Trophoblast cell (in vitro differentiated cells and primary cell): ENCODE data around the gene CHGA.

Source experiments
- DNase-seq, 2 donors: peaks; one replicate each; pipeline ENCODE4 v3.0.0-alpha.2; 2016
- H2AFZ ChIP-seq: 2 replicates; pipeline ENCODE4 v1.6.1; 2013; ENCODE audit warnings: low read length, moderate library complexity, mild to moderate bottlenecking; ENCODE audit not compliant: insufficient read depth, poor library complexity
- H2AK5ac ChIP-seq: 2 replicates; pipeline ENCODE4 v1.6.1; 2013; ENCODE audit warnings: mild to moderate bottlenecking, low read length
- H2BK120ac ChIP-seq: 2 replicates; pipeline ENCODE4 v1.6.1; 2013; ENCODE audit warnings: low read length, mild to moderate bottlenecking, moderate library complexity; ENCODE audit not compliant: insufficient read depth, poor library complexity
- H2BK12ac ChIP-seq: 2 replicates; pipeline ENCODE4 v1.6.1; 2013; ENCODE audit warnings: mild to moderate bottlenecking, low read length, moderate library complexity
- H2BK5ac ChIP-seq: 2 replicates; pipeline ENCODE4 v1.6.1; 2013; ENCODE audit warnings: low read length, low read depth, moderate library complexity, mild to moderate bottlenecking; ENCODE audit not compliant: poor library complexity
- H3K14ac ChIP-seq: 2 replicates; pipeline ENCODE4 v1.6.1; 2013; ENCODE audit warnings: mild to moderate bottlenecking, low read length
- H3K18ac ChIP-seq: 2 replicates; pipeline ENCODE4 v1.6.1; 2013; ENCODE audit warnings: mild to moderate bottlenecking, low read length
- H3K23ac ChIP-seq: 2 replicates; pipeline ENCODE4 v1.6.1; 2013; ENCODE audit warnings: low read length
- H3K27ac ChIP-seq: 2 replicates; pipeline ENCODE4 v1.5.1; 2013; ENCODE audit warnings: low read depth, mild to moderate bottlenecking, inconsistent platforms, low read length, moderate library complexity
- H3K27me3 ChIP-seq: 2 replicates; pipeline ENCODE4 v1.6.1; 2013; ENCODE audit warnings: inconsistent platforms, mild to moderate bottlenecking, low read length, moderate library complexity; ENCODE audit not compliant: insufficient read depth
- H3K36me3 ChIP-seq, 2 experiments: 1 replicate in 1 of 2; 2 replicates in 1 of 2; pipeline ENCODE4 v1.6.1; 2013; ENCODE audit warnings: low read length in 2 of 2, mild to moderate bottlenecking in 2 of 2, moderate library complexity in 1 of 2; ENCODE audit not compliant: insufficient read depth in 2 of 2, control insufficient read depth in 1 of 2
- H3K4ac ChIP-seq: 2 replicates; pipeline ENCODE4 v1.6.1; 2013; ENCODE audit warnings: low read depth, mild to moderate bottlenecking, low read length, moderate library complexity
- H3K4me1 ChIP-seq, 2 experiments: 1 replicate in 1 of 2; 2 replicates in 1 of 2; pipeline ENCODE4 v1.6.1; 2013; ENCODE audit warnings: low read length in 2 of 2, mild to moderate bottlenecking in 2 of 2, moderate library complexity in 1 of 2; ENCODE audit not compliant: insufficient read depth in 2 of 2, control insufficient read depth in 1 of 2
- H3K4me2 ChIP-seq: 2 replicates; pipeline ENCODE4 v1.6.1; 2013; ENCODE audit warnings: inconsistent platforms, mild to moderate bottlenecking, low read length, moderate library complexity
- H3K4me3 ChIP-seq: 2 replicates; pipeline ENCODE4 v1.5.1; 2013; ENCODE audit warnings: mild to moderate bottlenecking, low read depth, low read length, inconsistent platforms
- H3K79me1 ChIP-seq: one replicate; pipeline ENCODE4 v1.6.1; 2013; ENCODE audit warnings: low read length
- H3K79me2 ChIP-seq: 2 replicates; pipeline ENCODE4 v1.6.1; 2013; ENCODE audit warnings: low read length, mild to moderate bottlenecking; ENCODE audit not compliant: control insufficient read depth, insufficient read depth, poor library complexity
- H3K9ac ChIP-seq: 2 replicates; pipeline ENCODE4 v1.6.1; 2013; ENCODE audit warnings: mild to moderate bottlenecking, low read length
- H3K9me3 ChIP-seq: 2 replicates; pipeline ENCODE4 v1.6.1; 2013; ENCODE audit warnings: low read depth, mild to moderate bottlenecking, control low read depth, inconsistent platforms, low read length; ENCODE audit not compliant: insufficient read depth
- H4K12ac ChIP-seq: 2 replicates; pipeline ENCODE4 v1.6.1; 2013; ENCODE audit warnings: low read depth, mild to moderate bottlenecking, low read length, moderate library complexity
- H4K8ac ChIP-seq: 2 replicates; pipeline ENCODE4 v1.6.1; 2013; ENCODE audit warnings: low read depth, mild to moderate bottlenecking, low read length, moderate library complexity
- H4K91ac ChIP-seq: one replicate; pipeline ENCODE4 v1.6.1; 2013; ENCODE audit warnings: low read depth, mild to moderate bottlenecking, low read length, moderate library complexity
- WGBS: extraction: QIAGEN DNeasy Blood & Tissue Kit; methylation state at CpG from one replicate; pipeline ENCODE4 v1.1.7; 2013; ENCODE audit warnings: missing lambda C conversion rate; ENCODE audit not compliant: insufficient read length, insufficient coverage; ENCODE audit errors: extremely low coverage; 5-methylcytosine and 5-hydroxymethylcytosine counted together

The CHGA gene

DNA sequence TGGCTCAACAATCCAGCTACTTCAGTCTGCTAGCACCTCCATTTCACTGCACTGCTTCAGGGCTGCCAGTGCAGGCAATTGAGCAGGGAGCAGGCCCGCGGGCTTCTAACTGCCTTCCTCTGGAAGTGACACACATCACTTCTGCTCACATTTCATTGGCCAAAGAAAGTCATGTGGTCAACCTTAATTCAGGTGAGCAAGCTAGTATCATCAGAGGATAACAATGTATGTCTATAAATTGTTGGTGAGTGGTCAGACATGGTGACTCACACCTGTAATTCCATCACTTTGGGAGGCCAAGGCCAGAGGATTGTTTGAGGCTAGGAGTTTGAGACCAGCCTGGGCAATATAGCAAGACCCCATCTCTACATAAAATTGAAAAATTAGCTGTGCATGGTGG is 22.3 kb upstream of the CHGA start:
- H3K9ac ChIP-seq, result no peak overlapping the region
- H4K8ac ChIP-seq, result no peak overlapping the region
- H2AK5ac ChIP-seq, result no peak overlapping the region
- H4K91ac ChIP-seq, result no peak overlapping the region
- no peaks in the 10 kb centered on the region for H3K27me3 ChIP-seq
- H2BK12ac ChIP-seq, result no peak overlapping the region
- no peaks in the 10 kb centered on the region for H3K9me3 ChIP-seq
- H2BK5ac ChIP-seq, result no peak overlapping the region
- DNase-seq, result no peak
- H3K4me3 ChIP-seq, result no peak overlapping the region
- no CpG with 5 or more reads among the region's 2 CpGs for WGBS
- H3K4me2 ChIP-seq, result no peak overlapping the region
- no peaks in the 10 kb centered on the region for H3K36me3 ChIP-seq
- H3K14ac ChIP-seq, result no peak overlapping the region
- H3K4me1 ChIP-seq, result no peaks in the 10 kb centered on the region
- H3K79me2 ChIP-seq, result no peaks in the 10 kb centered on the region
- H3K23ac ChIP-seq, result no peak overlapping the region
- no peak overlapping the region for H2BK120ac ChIP-seq
- H3K18ac ChIP-seq, result no peak overlapping the region
- no peak overlapping the region for H4K12ac ChIP-seq
- H2AFZ ChIP-seq, result no peak overlapping the region
- no peak overlapping the region for H3K4ac ChIP-seq
- no peak overlapping the region for H3K27ac ChIP-seq
- no peaks in the 10 kb centered on the region for H3K79me1 ChIP-seq

DNA sequence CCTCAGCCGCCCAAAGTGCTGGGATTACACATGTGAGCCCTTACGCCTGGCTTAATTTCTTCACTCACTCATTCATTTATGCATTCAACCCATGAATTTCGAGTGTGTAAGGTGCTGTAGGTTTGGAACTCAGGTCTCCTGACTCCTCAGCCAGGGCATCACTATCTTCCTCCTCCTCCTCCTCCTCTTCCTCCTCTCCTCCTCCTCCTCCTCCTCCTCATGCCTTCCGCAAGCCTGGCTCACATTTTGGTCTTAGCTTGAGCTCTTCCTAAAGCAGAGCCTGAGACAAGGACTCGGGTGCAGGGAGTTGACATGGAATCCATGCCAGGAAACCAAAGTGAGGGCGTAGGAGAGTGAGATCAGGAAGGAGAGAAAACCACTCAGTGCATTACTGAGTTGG is 20.8 kb upstream of the CHGA start:
- no peaks in the 10 kb centered on the region for H3K36me3 ChIP-seq
- no peak overlapping the region for H4K91ac ChIP-seq
- no peak overlapping the region for H4K8ac ChIP-seq
- H3K18ac ChIP-seq, result no peak overlapping the region
- H3K79me2 ChIP-seq, result no peaks in the 10 kb centered on the region
- H3K4me3 ChIP-seq, result no peak overlapping the region
- no peak overlapping the region for H3K9ac ChIP-seq
- H2AFZ ChIP-seq, result no peak overlapping the region
- no peak overlapping the region for H2BK12ac ChIP-seq
- peaks cover 2% of the 10 kb centered on the region for H3K9me3 ChIP-seq
- no peak overlapping the region for H3K4ac ChIP-seq
- H4K12ac ChIP-seq, result no peak overlapping the region
- H2BK5ac ChIP-seq, result no peak overlapping the region
- no peaks in the 10 kb centered on the region for H3K79me1 ChIP-seq
- H3K23ac ChIP-seq, result no peak overlapping the region
- no peak overlapping the region for H3K4me2 ChIP-seq
- H3K27ac ChIP-seq, result no peak overlapping the region
- no peak overlapping the region for H3K14ac ChIP-seq
- no peaks in the 10 kb centered on the region for H3K27me3 ChIP-seq
- no peak for DNase-seq
- WGBS, result no CpG with 5 or more reads among the region's 6 CpGs
- H2BK120ac ChIP-seq, result no peak overlapping the region
- no peak overlapping the region for H2AK5ac ChIP-seq
- H3K4me1 ChIP-seq, result no peaks in the 10 kb centered on the region

DNA sequence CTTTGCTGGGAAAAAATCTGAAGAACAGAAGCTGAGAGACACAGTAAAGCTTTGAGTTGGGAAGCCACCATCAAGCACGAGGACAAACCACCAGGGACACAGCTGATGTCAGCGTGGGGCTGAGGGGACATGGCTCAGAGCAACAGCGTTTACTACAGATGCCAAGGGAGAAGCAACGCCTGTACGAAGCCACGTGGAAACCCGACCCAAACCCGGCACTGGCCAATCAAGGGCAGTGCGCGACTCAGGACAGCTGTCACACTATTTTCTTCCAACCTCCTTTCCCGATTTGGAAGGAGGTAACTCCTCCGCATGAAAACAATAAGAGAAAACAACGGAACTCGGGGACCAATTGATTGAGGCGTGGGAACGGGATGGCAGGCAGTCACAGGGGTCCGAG is 20.2 kb upstream of the CHGA start:
- H2BK5ac ChIP-seq, result no peak overlapping the region
- H2AFZ ChIP-seq, result no peak overlapping the region
- DNase-seq, result no peak
- H3K14ac ChIP-seq, result no peak overlapping the region
- no peak overlapping the region for H3K9ac ChIP-seq
- H3K4me3 ChIP-seq, result no peak overlapping the region
- no peak overlapping the region for H4K12ac ChIP-seq
- H4K8ac ChIP-seq, result no peak overlapping the region
- H3K4me1 ChIP-seq, result no peaks in the 10 kb centered on the region
- H3K79me1 ChIP-seq, result no peaks in the 10 kb centered on the region
- H2AK5ac ChIP-seq, result no peak overlapping the region
- H3K4ac ChIP-seq, result no peak overlapping the region
- H4K91ac ChIP-seq, result no peak overlapping the region
- H3K36me3 ChIP-seq, result no peaks in the 10 kb centered on the region
- no peak overlapping the region for H2BK12ac ChIP-seq
- no peak overlapping the region for H3K18ac ChIP-seq
- H3K4me2 ChIP-seq, result no peak overlapping the region
- no peaks in the 10 kb centered on the region for H3K27me3 ChIP-seq
- peaks cover 2% of the 10 kb centered on the region for H3K9me3 ChIP-seq
- no peaks in the 10 kb centered on the region for H3K79me2 ChIP-seq
- no peak overlapping the region for H2BK120ac ChIP-seq
- no CpG with 5 or more reads among the region's 17 CpGs for WGBS
- no peak overlapping the region for H3K23ac ChIP-seq
- no peak overlapping the region for H3K27ac ChIP-seq

DNA sequence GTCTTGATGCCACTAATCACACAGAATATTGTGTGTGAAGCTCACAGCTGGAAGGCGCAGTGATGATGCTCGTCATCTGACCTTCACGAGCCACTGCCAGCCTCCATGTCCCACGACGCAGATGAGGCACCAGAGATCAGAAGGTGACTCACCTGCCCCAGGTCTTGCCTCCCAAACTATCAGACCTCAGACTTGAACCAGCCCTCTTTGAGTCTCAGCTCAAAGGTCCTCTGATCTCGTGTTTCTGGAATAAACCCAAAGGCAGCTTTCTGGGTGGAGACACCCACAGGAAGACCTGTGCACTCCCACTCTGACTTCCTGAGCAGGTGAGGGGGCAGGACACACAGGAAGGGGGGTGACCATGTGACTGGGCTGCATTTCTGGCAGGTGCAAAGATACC is 19.6 kb upstream of the CHGA start:
- Histone ChIP-seq H3K27me3 (no peaks in the 10 kb centered on the region), H3K4ac (no peak overlapping the region), H2BK12ac (no peak overlapping the region), H3K23ac (no peak overlapping the region), H4K12ac (no peak overlapping the region), H3K4me1 (no peaks in the 10 kb centered on the region), H2BK120ac (no peak overlapping the region), H3K36me3 (no peaks in the 10 kb centered on the region), H3K14ac (no peak overlapping the region), H3K79me2 (no peaks in the 10 kb centered on the region), H3K4me3 (no peak overlapping the region), H4K91ac (no peak overlapping the region), H3K9me3 (peaks cover 2% of the 10 kb centered on the region), H4K8ac (no peak overlapping the region), H2BK5ac (no peak overlapping the region), H3K18ac (no peak overlapping the region), H3K27ac (no peak overlapping the region), H3K4me2 (no peak overlapping the region), H3K79me1 (no peaks in the 10 kb centered on the region), H3K9ac (no peak overlapping the region), H2AK5ac (no peak overlapping the region), H2AFZ (no peak overlapping the region)
- WGBS, result no CpG with 5 or more reads among the region's 6 CpGs
- no peak for DNase-seq
